Stomach (tissue), 9 donors: ENCODE results near the gene RPL36A. TPM values are rescaled to one million over a fixed set of nuclear protein-coding genes. Genes with fewer than 3 reads are reported as not detected.

Source experiments
- DNase-seq, 2 donors: peaks; one replicate each; pipeline versions ENCODE4 v3.0.0 to v3.0.0-alpha.2; 2013 to 2019
- H3K27ac ChIP-seq, 5 donors: fragments of 200-600 bp in 4 of 5; sonication (generic) in 4 of 5; one replicate each; pipeline ENCODE4 v1.5.1; 2013 to 2019; ENCODE audit warnings: mild to moderate bottlenecking in 1 of 5, moderate library complexity in 1 of 5
- H3K27me3 ChIP-seq, 3 donors: fragments of 200-600 bp; sonication (generic); one replicate each; pipeline ENCODE4 v1.5.1; 2017 to 2019; ENCODE audit warnings: mixed run types in 1 of 3
- H3K36me3 ChIP-seq, 4 donors: fragments of 200-600 bp; sonication (generic); 1 replicate in 3 of 4; 2 replicates in 1 of 4; pipeline ENCODE4 v1.5.1; 2016 to 2019
- H3K4me1 ChIP-seq, 4 donors: fragments of 200-600 bp; sonication (generic); one replicate each; pipeline ENCODE4 v1.5.1; 2016 to 2019
- H3K4me3 ChIP-seq, 4 donors: fragments of 200-600 bp; sonication (generic) in 3 of 4; one replicate each; pipeline ENCODE4 v1.5.1; 2016 to 2019; ENCODE audit warnings: mild to moderate bottlenecking in 1 of 4
- H3K9me3 ChIP-seq, 4 donors: fragments of 200-600 bp; sonication (generic); one replicate each; pipeline ENCODE4 v1.5.1; 2016 to 2019
- CTCF ChIP-seq, 7 experiments: fragments of 450-650 bp in 4 of 7; fragments of 200-600 bp in 3 of 7; sonication (generic) in 3 of 7; IDR thresholded peaks; one replicate each; pipeline ENCODE4 v1.5.1; 2016 to 2019; ENCODE audit warnings: antibody characterized with exemption in 7 of 7, control low read depth in 2 of 7, mild to moderate bottlenecking in 1 of 7
- EP300 ChIP-seq: sonication (generic); formaldehyde crosslinking; IDR thresholded peaks from one replicate; pipeline ENCODE4 v1.6.1; 2017; ENCODE audit warnings: antibody characterized with exemption
- POLR2A ChIP-seq, 4 donors: fragments of 450-650 bp; IDR thresholded peaks; one replicate each; pipeline ENCODE4 v1.6.1; 2016; ENCODE audit warnings: antibody characterized with exemption in 4 of 4, control low read depth in 2 of 4, mild to moderate bottlenecking in 1 of 4, moderate library complexity in 1 of 4
- POLR2AphosphoS5 ChIP-seq, 3 donors: sonication (generic); formaldehyde crosslinking; IDR thresholded peaks; one replicate each; pipeline ENCODE4 v1.6.1; 2016; ENCODE audit warnings: antibody characterized with exemption in 3 of 3
- WGBS, 5 donors: extraction: QIAGEN DNeasy Blood & Tissue Kit in 3 of 5; methylation state at CpG; one replicate each; pipeline versions ENCODE4 v1.1.5 to v1.1.7; 2013 to 2018; 5-methylcytosine and 5-hydroxymethylcytosine counted together
- intact Hi-C: fragments of 100-400 bp; cut with DNase I; formaldehyde crosslinking; loops from one replicate; pipeline ENCODE4 v1.15.1; 2023; ENCODE audit warnings: low total_unique reads
- polyA plus RNA-seq, 3 donors: library from polyadenylated mRNA; stranded (reverse); fragments of 200-250 nt; gene quantifications; one replicate each; pipeline ENCODE4 v1.2.3, GENCODE V29; 2013
- total RNA-seq, 5 donors: library from RNA; depleted of rRNA; stranded (reverse); fragments of >200 nt; gene quantifications; one replicate each; pipeline versions ENCODE4 v1.1.0 to v1.2.3, GENCODE V29; 2014 to 2016
- donor health status: healthy with polysubstance abuse.
- donor health status: Bipolar disorder and iron deficiency.
- donor health status: healthy.

The RPL36A gene
- total and polyA plus RNA-seq, 8 donors = 555 to 3,486 (median 1,075) TPM

- Histone ChIP-seq H3K36me3 (peaks cover 0 to 17% (median 10%) of the 10 kb centered on the region in 4 donors), H3K9me3 (peaks cover 0 to 4% (median 0%) of the 10 kb centered on the region in 4 donors), H3K4me3 (peak overlapping the region; percentile 51 to 62 (median 56)), H3K27ac (peak overlapping the region; percentile 86 to 95 (median 90)), H3K4me1 (peaks cover 0 to 40% (median 14%) of the 10 kb centered on the region in 4 donors), H3K27me3 (no peaks in the 10 kb centered on the region)
- peak in 1 of 2 donors; percentile 34 for DNase-seq
- intact Hi-C loops = no loop called here
- no peak for TF ChIP-seq POLR2AphosphoS5 (IDR thresholded peaks at IDR 0.05)
- no peak for TF ChIP-seq EP300
- no peak for TF ChIP-seq POLR2A (IDR thresholded peaks at IDR 0.05)
- TF ChIP-seq CTCF (IDR thresholded peaks at IDR 0.05) = no peak
- WGBS, 5 donors = 0 to 23% (median 16%) methylated on average over 12 to 15 of the region's 15 CpGs
These were observed 16.4 kb downstream of the RPL36A start for GRCh38 chrX:101407167-101407747.

GRCh38 chrX:101407748-101408531 is 17.1 kb downstream of the RPL36A start, which contains the start of the genes GLA and HNRNPH2:
Gene GLA, minus strand, starts transcription at chrX:101407925. Its CDS starts 22 bp downstream, at chrX:101407903.
Gene HNRNPH2, plus strand, starts transcription at chrX:101408222. Its CDS starts 3,767 bp downstream, at chrX:101411989.
- H3K9me3 ChIP-seq = peaks cover 0 to 4% (median 0%) of the 10 kb centered on the region in 4 donors
- intact Hi-C loops = no loop called here
- peaks cover 0 to 47% (median 17%) of the 10 kb centered on the region in 4 donors for H3K4me1 ChIP-seq
- peak within 1 kb of the TSS; percentile 51 to 62 (median 56) for H3K4me3 ChIP-seq
- peaks cover 2 to 18% (median 12%) of the 10 kb centered on the region in 4 donors for H3K36me3 ChIP-seq
- TF ChIP-seq EP300 = peak; percentile 3
- TF ChIP-seq POLR2AphosphoS5 (IDR thresholded peaks at IDR 0.05) = peak; percentile 91 to 96 (median 93)
- TF ChIP-seq CTCF (IDR thresholded peaks at IDR 0.05) = no peak
- TF ChIP-seq POLR2A (IDR thresholded peaks at IDR 0.05) = peak in 2 of 4 donors; percentile 87 to 89
- WGBS, 5 donors = 0 to 36% (median 7%) methylated on average over 28 to 47 of the region's 47 CpGs
- DNase-seq = peak; percentile 91 to 97
- H3K27me3 ChIP-seq = no peaks in the 10 kb centered on the region
- peak within 1 kb of the TSS; percentile 86 to 95 (median 90) for H3K27ac ChIP-seq

- Histone ChIP-seq H3K27ac (peak overlapping the region; percentile 73 to 95 (median 90)), H3K36me3 (peaks cover 3 to 20% (median 14%) of the 10 kb centered on the region in 4 donors), H3K27me3 (no peaks in the 10 kb centered on the region), H3K4me3 (peak overlapping the region; percentile 44 to 62 (median 50)), H3K4me1 (peaks cover 0 to 49% (median 17%) of the 10 kb centered on the region in 4 donors), H3K9me3 (peaks cover 0 to 4% (median 0%) of the 10 kb centered on the region in 4 donors)
- DNase-seq = no peak
- 0 to 34% (median 15%) methylated on average over 7 to 8 of the region's 8 CpGs for WGBS, 5 donors
- TF ChIP-seq CTCF (IDR thresholded peaks at IDR 0.05) (no peak), POLR2AphosphoS5 (IDR thresholded peaks at IDR 0.05) (no peak), EP300 (no peak), POLR2A (IDR thresholded peaks at IDR 0.05) (no peak)
- intact Hi-C loops = no loop called here
These were observed 17.7 kb downstream of the RPL36A start for GRCh38 chrX:101408532-101408841.

GRCh38 chrX:101409043-101409442 is 18.2 kb downstream of the RPL36A start:
- Histone ChIP-seq H3K27ac (peak overlapping the region in 4 of 5 donors; percentile 89 to 95 (median 91)), H3K4me3 (peak overlapping the region; percentile 44 to 62 (median 50)), H3K36me3 (peaks cover 3 to 21% (median 14%) of the 10 kb centered on the region in 4 donors), H3K4me1 (peaks cover 0 to 49% (median 17%) of the 10 kb centered on the region in 4 donors), H3K27me3 (no peaks in the 10 kb centered on the region), H3K9me3 (peaks cover 0 to 4% (median 0%) of the 10 kb centered on the region in 4 donors)
- peak in 1 of 2 donors; percentile 23 for DNase-seq
- WGBS, 5 donors = 0 to 35% (median 2%) methylated on average over 6 of the region's 6 CpGs
- TF ChIP-seq POLR2A (IDR thresholded peaks at IDR 0.05) (no peak), EP300 (no peak), POLR2AphosphoS5 (IDR thresholded peaks at IDR 0.05) (no peak), CTCF (IDR thresholded peaks at IDR 0.05) (no peak)
- intact Hi-C loops = no loop called here
